ENCODE data around the gene CAV1.

Gene CAV1

GRCh38 chr7:116505823-116506222, 19.0 kb upstream of the CAV1 start:
- H3K27ac ChIP-seq: no peak overlapping the region
- TF ChIP-seq ZFX (IDR thresholded peaks at IDR 0.05): no peak
- no peak for TF ChIP-seq CTCF (conservative IDR thresholded peaks at IDR 0.05)

GRCh38 chr7:116509982-116510579, 14.8 kb upstream of the CAV1 start:
- no peak overlapping the region for H3K27ac ChIP-seq

GRCh38 chr7:116510795-116511194, 14.0 kb upstream of the CAV1 start:
- TF ChIP-seq ZFX (IDR thresholded peaks at IDR 0.05) (no peak), CTCF (conservative IDR thresholded peaks at IDR 0.05) (no peak)

More at GRCh38 chr7:116509982-116510579, 14.8 kb upstream of the CAV1 start:
- TF ChIP-seq ZFX (IDR thresholded peaks at IDR 0.05) (no peak), CTCF (conservative IDR thresholded peaks at IDR 0.05) (no peak)

GRCh38 chr7:116511552-116512519, 13.0 kb upstream of the CAV1 start:
- H3K27ac ChIP-seq: no peak overlapping the region
- TF ChIP-seq ZFX (IDR thresholded peaks at IDR 0.05): no peak
- TF ChIP-seq CTCF (conservative IDR thresholded peaks at IDR 0.05): no peak

More at GRCh38 chr7:116510795-116511194, 14.0 kb upstream of the CAV1 start:
- H3K27ac ChIP-seq: no peak overlapping the region

- H3K27ac ChIP-seq: no peak overlapping the region
- TF ChIP-seq ZFX (IDR thresholded peaks at IDR 0.05): no peak
- TF ChIP-seq CTCF (conservative IDR thresholded peaks at IDR 0.05): no peak
Measured at GRCh38 chr7:116512520-116513188, 12.2 kb upstream of the CAV1 start.

GRCh38 chr7:116515584-116515983, 9.3 kb upstream of the CAV1 start:
- no peak overlapping the region for H3K27ac ChIP-seq
- no peak for TF ChIP-seq ZFX (IDR thresholded peaks at IDR 0.05)
- TF ChIP-seq CTCF (conservative IDR thresholded peaks at IDR 0.05): no peak
